ENCODE results near the gene SCARF2. TPM values are rescaled to one million over a fixed set of nuclear protein-coding genes. Genes with fewer than 3 reads are reported as not detected.

SCARF2 gene
- total and polyA plus RNA-seq, 2 of the 8 experiments (the other 6 are each of a cell fraction or from before 2014, with no cell fraction given): 4.2 to 9.8 TPM

GRCh38 chr22:20405291-20405930, 32.2 kb downstream of the SCARF2 start (continued):
- TF ChIP-seq SIX5 (IDR thresholded peaks at IDR 0.05; ENCODE audit: low read depth, low read length): no peak
- TF ChIP-seq SP2 (IDR thresholded peaks at IDR 0.05; ENCODE audit: low read length): no peak
- no peak for TF ChIP-seq RFX5 (IDR thresholded peaks at IDR 0.05; ENCODE audit: borderline replicate concordance, low read depth, low read length)
